ENCODE data around the gene LLGL2.
A peak's percentile ranks its signal among the peaks of the same experiment; 100 is the strongest.

LLGL2 gene

GRCh38 chr17:75525806-75526554, 483 bp downstream of the LLGL2 start:
- no peaks in the 10 kb centered on the region for H3K9me3 ChIP-seq (ENCODE audit: control insufficient read depth, insufficient read depth, low read length)
- no peaks in the 10 kb centered on the region for H3K27me3 ChIP-seq (ENCODE audit: control insufficient read depth, insufficient read depth, low read length)
- peaks cover 10% of the 10 kb centered on the region for H3K36me3 ChIP-seq (ENCODE audit: control insufficient read depth, insufficient read depth, low read length)
- no peak overlapping the region for H3K27ac ChIP-seq (ENCODE audit: low read length)
- H3K4me1 ChIP-seq (ENCODE audit: control insufficient read depth, insufficient read depth, low read length), result peaks cover 2% of the 10 kb centered on the region; the same call in 1 of the 2 replicates
- WGBS (ENCODE audit: insufficient coverage, insufficient read length), result no CpG with 5 or more reads among the region's 60 CpGs
- H3K4me3 ChIP-seq (ENCODE audit: low read length), result peak overlapping the region; percentile 68
- DNase-seq (ENCODE audit: low read depth, low spot score), result no peak

GRCh38 chr17:75526555-75527270, 1.2 kb downstream of the LLGL2 start:
- H3K4me3 ChIP-seq (ENCODE audit: low read length), result peak overlapping the region; percentile 68; the same call in 1 of the 2 replicates
- H3K9me3 ChIP-seq (ENCODE audit: control insufficient read depth, insufficient read depth, low read length), result no peaks in the 10 kb centered on the region
- H3K27ac ChIP-seq (ENCODE audit: low read length), result no peak overlapping the region
- H3K27me3 ChIP-seq (ENCODE audit: control insufficient read depth, insufficient read depth, low read length), result no peaks in the 10 kb centered on the region
- no peak for DNase-seq (ENCODE audit: low read depth, low spot score)
- H3K36me3 ChIP-seq (ENCODE audit: control insufficient read depth, insufficient read depth, low read length), result peaks cover 8% of the 10 kb centered on the region; the same call in 1 of the 2 replicates
- WGBS (ENCODE audit: insufficient coverage, insufficient read length), result no CpG with 5 or more reads among the region's 13 CpGs
- H3K4me1 ChIP-seq (ENCODE audit: control insufficient read depth, insufficient read depth, low read length), result peaks cover 3% of the 10 kb centered on the region; the same call in 1 of the 2 replicates

GRCh38 chr17:75530837-75531720, 5.6 kb downstream of the LLGL2 start:
- peaks cover 3% of the 10 kb centered on the region; the same call in 1 of the 2 replicates for H3K4me1 ChIP-seq (ENCODE audit: control insufficient read depth, insufficient read depth, low read length)
- H3K4me3 ChIP-seq (ENCODE audit: low read length), result no peak overlapping the region
- no peaks in the 10 kb centered on the region for H3K27me3 ChIP-seq (ENCODE audit: control insufficient read depth, insufficient read depth, low read length)
- H3K9me3 ChIP-seq (ENCODE audit: control insufficient read depth, insufficient read depth, low read length), result no peaks in the 10 kb centered on the region
- DNase-seq (ENCODE audit: low read depth, low spot score), result no peak
- no peaks in the 10 kb centered on the region; the same call in none of the 2 replicates for H3K36me3 ChIP-seq (ENCODE audit: control insufficient read depth, insufficient read depth, low read length)
- no CpG with 5 or more reads among the region's 19 CpGs for WGBS (ENCODE audit: insufficient coverage, insufficient read length)
- H3K27ac ChIP-seq (ENCODE audit: low read length), result no peak overlapping the region

- no CpG with 5 or more reads among the region's 7 CpGs for WGBS (ENCODE audit: insufficient coverage, insufficient read length)
- Histone ChIP-seq H3K4me3 (ENCODE audit: low read length) (no peak overlapping the region), H3K36me3 (ENCODE audit: control insufficient read depth, insufficient read depth, low read length) (no peaks in the 10 kb centered on the region; the same call in none of the 2 replicates), H3K4me1 (ENCODE audit: control insufficient read depth, insufficient read depth, low read length) (peaks cover 3% of the 10 kb centered on the region; the same call in 1 of the 2 replicates), H3K27me3 (ENCODE audit: control insufficient read depth, insufficient read depth, low read length) (no peaks in the 10 kb centered on the region), H3K27ac (ENCODE audit: low read length) (no peak overlapping the region), H3K9me3 (ENCODE audit: control insufficient read depth, insufficient read depth, low read length) (no peaks in the 10 kb centered on the region)
- no peak for DNase-seq (ENCODE audit: low read depth, low spot score)
Observed at GRCh38 chr17:75531721-75532072, 6.2 kb downstream of the LLGL2 start.

- H3K9me3 ChIP-seq (ENCODE audit: control insufficient read depth, insufficient read depth, low read length), result no peaks in the 10 kb centered on the region
- H3K36me3 ChIP-seq (ENCODE audit: control insufficient read depth, insufficient read depth, low read length), result no peaks in the 10 kb centered on the region; the same call in none of the 2 replicates
- peaks cover 3% of the 10 kb centered on the region; the same call in 1 of the 2 replicates for H3K4me1 ChIP-seq (ENCODE audit: control insufficient read depth, insufficient read depth, low read length)
- H3K4me3 ChIP-seq (ENCODE audit: low read length), result no peak overlapping the region
- WGBS (ENCODE audit: insufficient coverage, insufficient read length), result no CpG with 5 or more reads among the region's 15 CpGs
- no peak overlapping the region for H3K27ac ChIP-seq (ENCODE audit: low read length)
- H3K27me3 ChIP-seq (ENCODE audit: control insufficient read depth, insufficient read depth, low read length), result no peaks in the 10 kb centered on the region
- no peak for DNase-seq (ENCODE audit: low read depth, low spot score)
Observed at GRCh38 chr17:75535119-75535537, 9.6 kb downstream of the LLGL2 start.

- Histone ChIP-seq H3K27ac (ENCODE audit: low read length) (no peak overlapping the region), H3K27me3 (ENCODE audit: control insufficient read depth, insufficient read depth, low read length) (no peaks in the 10 kb centered on the region), H3K36me3 (ENCODE audit: control insufficient read depth, insufficient read depth, low read length) (no peaks in the 10 kb centered on the region; the same call in none of the 2 replicates), H3K4me3 (ENCODE audit: low read length) (no peak overlapping the region), H3K9me3 (ENCODE audit: control insufficient read depth, insufficient read depth, low read length) (no peaks in the 10 kb centered on the region), H3K4me1 (ENCODE audit: control insufficient read depth, insufficient read depth, low read length) (peaks cover 2% of the 10 kb centered on the region; the same call in 1 of the 2 replicates)
- DNase-seq (ENCODE audit: low read depth, low spot score), result no peak
- WGBS (ENCODE audit: insufficient coverage, insufficient read length), result no CpG with 5 or more reads among the region's 8 CpGs
Observed at GRCh38 chr17:75535871-75536270, 10.4 kb downstream of the LLGL2 start.

- Histone ChIP-seq H3K4me1 (ENCODE audit: control insufficient read depth, insufficient read depth, low read length) (no peaks in the 10 kb centered on the region), H3K4me3 (ENCODE audit: low read length) (no peak overlapping the region), H3K27me3 (ENCODE audit: control insufficient read depth, insufficient read depth, low read length) (no peaks in the 10 kb centered on the region), H3K36me3 (ENCODE audit: control insufficient read depth, insufficient read depth, low read length) (no peaks in the 10 kb centered on the region; the same call in 1 of the 2 replicates), H3K9me3 (ENCODE audit: control insufficient read depth, insufficient read depth, low read length) (no peaks in the 10 kb centered on the region), H3K27ac (ENCODE audit: low read length) (no peak overlapping the region)
- WGBS (ENCODE audit: insufficient coverage, insufficient read length), result no CpG with 5 or more reads among the region's 10 CpGs
- no peak for DNase-seq (ENCODE audit: low read depth, low spot score)
Observed at GRCh38 chr17:75536366-75536765, 10.9 kb downstream of the LLGL2 start.

GRCh38 chr17:75539967-75540729, 14.7 kb downstream of the LLGL2 start:
- WGBS (ENCODE audit: insufficient coverage, insufficient read length), result no CpG with 5 or more reads among the region's 13 CpGs
- Histone ChIP-seq H3K4me1 (ENCODE audit: control insufficient read depth, insufficient read depth, low read length) (0 out of 2 replicates have a peak, but pooled peaks cover 1% of the 10 kb centered on the region), H3K36me3 (ENCODE audit: control insufficient read depth, insufficient read depth, low read length) (no peaks in the 10 kb centered on the region), H3K27me3 (ENCODE audit: control insufficient read depth, insufficient read depth, low read length) (no peaks in the 10 kb centered on the region), H3K9me3 (ENCODE audit: control insufficient read depth, insufficient read depth, low read length) (no peaks in the 10 kb centered on the region), H3K27ac (ENCODE audit: low read length) (no peak overlapping the region), H3K4me3 (ENCODE audit: low read length) (no peak overlapping the region)
- DNase-seq (ENCODE audit: low read depth, low spot score), result no peak

GRCh38 chr17:75540923-75541503, 15.5 kb downstream of the LLGL2 start:
- no CpG with 5 or more reads among the region's 4 CpGs for WGBS (ENCODE audit: insufficient coverage, insufficient read length)
- Histone ChIP-seq H3K27ac (ENCODE audit: low read length) (no peak overlapping the region), H3K36me3 (ENCODE audit: control insufficient read depth, insufficient read depth, low read length) (no peaks in the 10 kb centered on the region), H3K9me3 (ENCODE audit: control insufficient read depth, insufficient read depth, low read length) (no peaks in the 10 kb centered on the region), H3K4me3 (ENCODE audit: low read length) (no peak overlapping the region), H3K4me1 (ENCODE audit: control insufficient read depth, insufficient read depth, low read length) (0 out of 2 replicates have a peak, but pooled peaks cover 1% of the 10 kb centered on the region), H3K27me3 (ENCODE audit: control insufficient read depth, insufficient read depth, low read length) (no peaks in the 10 kb centered on the region)
- DNase-seq (ENCODE audit: low read depth, low spot score), result no peak
